Fibroblast of skin of right biceps (primary cell): ENCODE measurements around the gene ZNF880.
"Not testable (repeated sequence)": the region's sequence is repeated elsewhere in the genome, so short reads cannot be mapped to it uniquely, and the experiment has no call there.

Source experiments
- DNase-seq: peaks from one replicate; pipeline ENCODE4 v3.0.0-alpha.2; 2013

The ZNF880 gene

DNA sequence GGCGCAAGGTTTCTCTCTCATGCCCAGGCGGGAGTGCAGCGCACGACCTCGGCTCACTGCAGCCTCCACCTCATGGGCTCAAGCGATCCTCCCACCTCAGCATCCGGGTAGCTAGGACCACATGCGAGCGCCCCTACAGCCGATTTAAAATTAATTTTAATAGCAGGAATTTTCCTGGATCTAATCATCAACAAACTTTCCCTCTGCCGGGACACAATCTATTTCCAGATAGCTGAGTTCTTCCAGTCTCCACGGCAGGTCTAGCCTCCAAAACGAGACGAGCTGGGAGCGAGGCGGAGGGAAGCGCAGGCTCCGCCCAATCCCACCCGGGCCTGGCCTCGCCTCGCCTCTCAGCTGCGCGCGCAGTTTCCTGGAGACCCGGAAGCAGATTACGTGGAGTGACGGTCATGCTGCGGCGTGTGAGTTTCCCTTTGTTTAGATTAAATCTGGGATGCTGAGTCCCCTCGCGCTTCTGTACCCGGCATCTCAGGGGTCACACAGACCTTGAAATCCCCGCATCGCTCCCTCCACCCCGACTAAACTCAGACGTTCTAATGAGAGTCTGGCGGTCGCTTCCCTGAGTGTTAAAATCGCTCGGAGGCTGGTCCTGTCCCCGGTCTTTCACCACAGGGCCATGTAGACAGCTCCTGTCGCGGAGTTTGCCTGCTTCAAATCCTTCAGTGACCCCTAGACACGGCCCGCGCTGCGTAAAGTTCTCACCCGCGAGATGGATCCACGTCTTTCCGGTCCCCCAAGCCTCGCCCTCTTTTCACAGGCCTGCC is at the start of gene ZNF880:
Gene ZNF880, plus strand, starts transcription at position 365 of the 782 bp plus-strand sequence. Its CDS starts 43 bp downstream, at position 408.
- peak; percentile 95 for DNase-seq

DNA sequence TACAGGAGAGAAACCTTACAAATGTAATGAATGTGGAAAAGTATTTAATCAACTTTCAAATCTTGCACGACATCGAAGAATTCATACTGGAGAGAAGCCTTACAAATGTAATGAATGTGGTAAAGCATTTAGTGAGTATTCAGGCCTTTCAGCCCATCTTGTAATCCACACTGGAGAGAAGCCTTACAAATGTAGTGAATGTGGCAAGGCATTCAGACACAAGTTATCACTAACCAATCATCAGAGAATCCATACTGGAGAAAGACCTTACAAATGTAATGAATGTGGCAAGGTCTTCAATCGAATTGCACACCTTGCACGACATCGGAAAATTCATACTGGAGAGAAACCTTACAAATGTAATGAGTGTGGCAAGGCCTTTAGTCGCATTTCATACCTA is 47.3 kb upstream of the ZNF880 start:
- no peak for DNase-seq

DNA sequence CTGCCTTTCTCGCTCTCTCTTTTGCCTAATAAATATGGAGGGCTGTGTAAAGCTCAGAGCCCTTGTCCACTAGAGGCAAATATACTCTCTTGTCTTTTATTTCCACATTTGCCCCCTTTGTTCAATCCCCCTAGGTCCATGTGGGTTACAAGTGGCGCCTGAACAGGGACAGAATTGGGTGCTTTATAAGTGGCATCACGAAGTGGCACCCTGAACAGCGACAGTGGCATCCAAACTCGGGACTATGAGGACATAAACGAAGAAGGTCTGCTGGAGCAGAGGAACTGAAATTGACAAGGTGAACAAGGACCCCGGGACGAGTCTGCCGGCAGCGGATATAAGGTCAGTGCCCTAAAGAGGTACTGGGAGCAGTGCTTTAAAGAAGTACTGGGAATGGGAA is 38.0 kb upstream of the ZNF880 start:
- DNase-seq, result peak; percentile 9

GRCh38 chr19:52335768-52336116 is 34.0 kb upstream of the ZNF880 start:
- no peak for DNase-seq

- peak; percentile 87 for DNase-seq
Observed at GRCh38 chr19:52336117-52336790, 33.5 kb upstream of the ZNF880 start, which contains the start of gene ZNF610. TSS of gene ZNF610 (plus strand) at chr19:52336243. CDS start at chr19:52349173, 12,930 bp downstream.

DNA sequence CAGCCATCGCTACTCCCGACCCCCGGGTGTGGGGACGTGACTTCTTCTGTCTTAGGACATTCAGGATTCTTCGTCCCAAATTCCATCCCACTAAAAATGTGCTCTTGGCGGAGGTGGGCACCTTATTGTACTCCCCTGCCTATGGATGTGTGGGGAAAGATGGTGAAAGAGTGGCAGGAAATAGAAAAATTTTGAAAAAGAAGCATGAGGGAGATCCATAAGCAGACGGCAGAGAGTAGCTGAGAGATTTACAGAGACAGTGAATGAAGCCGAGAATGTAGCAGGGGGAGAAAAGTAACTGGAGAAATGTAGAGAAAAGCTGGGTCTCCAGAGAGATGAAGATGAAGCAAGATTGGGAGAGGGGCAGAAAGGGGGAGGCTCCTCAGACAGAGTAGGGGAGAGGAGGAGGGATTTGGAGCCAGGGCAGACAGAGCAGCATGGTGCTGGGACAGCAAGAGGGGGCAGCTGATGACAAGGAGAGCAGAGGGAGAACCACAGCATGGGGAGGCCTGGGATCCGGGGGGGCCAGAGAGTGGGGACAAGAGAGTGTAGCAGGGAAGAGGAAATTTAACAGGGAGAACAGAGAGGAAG is 32.8 kb upstream of the ZNF880 start:
- peak; percentile 16 for DNase-seq

- DNase-seq, result not testable (repeated sequence)
Observed at GRCh38 chr19:52339022-52339421, 30.7 kb upstream of the ZNF880 start.

GRCh38 chr19:52343548-52343947 is 26.2 kb upstream of the ZNF880 start:
- peak; percentile 7 for DNase-seq

DNA sequence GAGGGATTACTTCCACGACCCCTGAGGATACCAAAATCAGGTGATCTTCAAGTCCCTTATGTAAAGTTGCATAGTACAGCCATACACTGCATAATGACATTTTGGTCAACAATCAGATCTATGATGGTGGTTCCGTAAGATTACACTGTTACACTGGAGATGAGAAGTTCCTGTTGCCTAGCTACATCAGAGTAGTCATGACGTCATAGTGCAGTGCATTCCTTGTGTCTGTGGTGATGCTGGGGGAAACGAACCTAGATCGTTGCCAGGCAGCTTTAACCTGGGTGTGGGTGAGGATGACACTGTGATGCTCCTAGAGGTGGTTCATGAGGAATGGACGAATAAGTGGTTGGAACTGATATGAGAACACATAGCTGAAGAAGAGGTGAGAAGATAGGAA is 24.6 kb upstream of the ZNF880 start:
- no peak for DNase-seq

DNA sequence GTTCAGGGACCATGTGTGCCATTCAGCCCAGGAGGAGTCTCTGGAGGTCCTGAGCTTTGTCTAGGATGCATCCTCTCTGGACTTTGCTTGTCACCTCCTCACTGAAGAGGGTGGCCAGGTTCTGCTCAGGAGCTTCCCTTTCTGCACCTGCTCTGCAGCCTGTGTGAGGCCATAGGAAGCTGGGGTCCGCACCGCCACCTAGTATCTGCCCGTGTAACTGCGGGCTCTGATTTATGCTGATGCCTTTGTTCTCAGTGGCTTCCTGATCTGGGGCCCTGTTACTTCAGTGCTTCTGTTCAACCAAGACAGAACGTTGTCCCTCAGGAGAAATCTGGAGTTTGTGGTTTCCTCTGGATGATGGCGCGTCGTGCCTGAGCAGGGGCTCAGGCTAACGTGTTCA is 18.2 kb upstream of the ZNF880 start:
- no peak for DNase-seq

GRCh38 chr19:52366414-52366824 is 3.3 kb upstream of the ZNF880 start:
- DNase-seq, result no peak

GRCh38 chr19:52370341-52370710 is 603 bp downstream of the ZNF880 start:
- no peak for DNase-seq

GRCh38 chr19:52391135-52391534 is 21.4 kb downstream of the ZNF880 start:
- no peak for DNase-seq

GRCh38 chr19:52397310-52398080 is 27.8 kb downstream of the ZNF880 start, which contains the start of gene ZNF528:
TSS of gene ZNF528 (plus strand) at chr19:52397849. CDS start at chr19:52402014, 4,165 bp downstream.
- peak; percentile 96 for DNase-seq

- DNase-seq, result peak; percentile 8
Observed at GRCh38 chr19:52398081-52398441, 28.3 kb downstream of the ZNF880 start.

- DNase-seq, result no peak
Observed at GRCh38 chr19:52410276-52410675, 40.6 kb downstream of the ZNF880 start.

DNA sequence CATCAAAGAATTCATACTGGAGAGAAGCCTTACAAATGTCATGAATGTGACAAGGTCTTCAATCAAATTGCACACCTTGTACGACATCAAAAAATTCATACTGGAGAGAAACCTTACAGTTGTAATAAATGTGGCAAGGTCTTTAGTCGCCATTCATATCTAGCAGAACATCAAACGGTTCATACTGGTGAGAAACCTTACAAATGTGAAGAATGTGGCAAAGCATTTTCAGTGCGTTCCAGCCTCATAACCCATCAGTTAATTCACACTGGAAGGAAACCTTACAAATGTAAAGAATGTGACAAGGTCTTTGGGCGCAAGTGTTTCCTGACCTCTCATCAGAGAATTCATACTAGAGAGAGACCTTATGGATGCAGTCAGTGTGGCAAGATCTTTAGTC is 46.0 kb downstream of the ZNF880 start:
- DNase-seq, result no peak

DNA sequence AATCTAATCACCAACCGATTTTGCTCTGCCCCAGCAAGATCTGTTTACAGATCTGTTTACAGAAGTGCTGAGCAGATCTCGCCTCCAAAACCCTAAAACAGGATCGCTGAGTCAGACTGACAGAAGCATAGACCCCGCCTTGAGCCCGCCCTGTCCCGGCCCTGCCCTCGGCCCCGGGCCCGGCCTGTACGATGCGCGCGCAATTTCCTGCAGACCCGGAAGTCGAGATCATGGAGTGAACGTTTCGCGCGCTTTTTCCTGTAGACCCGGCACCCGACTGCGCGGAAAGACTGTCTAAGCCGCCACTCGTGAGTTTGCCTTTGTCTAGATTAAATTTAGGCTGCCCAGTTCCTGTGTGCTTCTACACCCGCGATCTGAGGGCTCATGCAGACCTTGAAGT is 59.2 kb downstream of the ZNF880 start, which contains the start of gene ZNF534:
Gene ZNF534, plus strand, starts transcription at position 212 of the 400 bp plus-strand sequence. CDS start 2,327 bp downstream, outside the sequence.
- DNase-seq, result no peak
